D721Med (cell line): ENCODE results near the gene FBXO3.
"Not testable (repeated sequence)": the region's sequence is repeated elsewhere in the genome, so short reads cannot be mapped to it uniquely, and the experiment has no call there.

Experiments used
- DNase-seq: peaks from one replicate; pipeline ENCODE4 v3.0.0; 2011; ENCODE audit warnings: low spot score; ENCODE audit not compliant: insufficient read length
- FAIRE-seq: peaks from 2 replicates; lab custom pipeline; 2011; peaks lifted over from hg19 to GRCh38; lab: Jason Lieb, UNC
- CTCF ChIP-seq: IDR thresholded peaks from 2 replicates; pipeline ENCODE4 v1.5.1; 2012; ENCODE audit warnings: mild to moderate bottlenecking, control low read depth; ENCODE audit not compliant: insufficient read depth; ENCODE audit errors: missing control alignments

The FBXO3 gene

DNA sequence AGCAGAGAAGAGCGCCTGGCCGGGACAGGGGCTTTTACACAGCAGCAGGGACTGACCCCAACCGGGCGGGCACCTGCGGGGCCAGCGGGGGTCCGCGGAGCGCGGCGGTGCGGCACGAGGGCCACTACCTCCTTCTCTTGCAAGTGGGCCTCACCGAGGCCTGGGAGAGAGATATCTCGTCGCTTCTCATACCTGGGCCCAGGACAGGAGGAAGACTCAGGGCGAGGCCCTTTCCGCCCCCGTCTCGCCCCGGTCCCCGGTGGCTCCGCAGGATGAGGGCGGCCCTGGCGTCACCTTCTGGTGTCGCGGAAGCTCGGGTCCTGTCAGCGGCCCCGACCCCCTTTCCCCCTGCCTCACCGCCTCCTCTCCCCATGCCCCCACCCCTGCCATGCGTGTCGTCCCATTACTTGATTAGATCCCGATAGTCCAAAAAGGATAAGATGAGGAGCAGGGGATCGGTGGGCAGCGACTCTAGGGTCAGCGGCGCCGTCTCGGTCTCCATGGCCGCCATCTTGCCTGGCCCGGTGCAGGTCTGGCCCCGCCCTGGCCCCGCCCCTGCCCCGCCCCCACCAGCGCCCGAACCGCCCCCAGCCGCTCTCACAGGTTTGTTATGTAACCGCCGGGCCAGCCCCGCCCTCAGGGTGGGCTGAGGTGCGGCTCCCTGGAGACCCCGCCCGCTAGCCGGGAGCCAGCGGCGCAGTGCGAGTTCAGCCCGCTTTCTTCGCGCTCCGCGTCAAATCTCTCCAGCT is at the start of gene FBXO3:
TSS of gene FBXO3 (minus strand) at position 534 of the 749 bp plus-strand sequence. CDS start at position 511, 23 bp downstream.
- no peak for TF ChIP-seq CTCF
- FAIRE-seq = no peak
- peak; percentile 89 for DNase-seq

DNA sequence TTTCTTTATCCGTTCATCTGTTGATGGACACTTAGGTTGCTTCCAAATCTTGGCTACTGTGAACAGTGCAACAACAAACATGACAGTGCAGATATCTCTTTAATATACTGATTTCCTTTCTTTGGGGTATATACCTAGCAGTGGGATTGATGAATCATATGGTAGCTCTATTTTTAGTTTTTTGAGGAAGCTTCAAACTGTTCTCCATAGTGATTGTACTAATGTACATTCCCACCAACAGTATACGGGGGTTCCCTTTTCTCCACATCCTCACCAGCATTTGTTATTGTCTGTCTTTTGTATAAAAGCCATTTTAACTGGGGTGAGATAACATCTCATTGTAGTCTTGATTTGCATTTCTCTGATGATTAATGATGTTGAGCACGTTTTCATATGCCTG is 48.7 kb upstream of the FBXO3 start:
- FAIRE-seq, DNase-seq: not testable (repeated sequence)

GRCh38 chr11:33819278-33820035 is 45.1 kb upstream of the FBXO3 start:
- TF ChIP-seq CTCF = no peak
- FAIRE-seq = no peak
- DNase-seq = no peak

- TF ChIP-seq CTCF = peak; percentile 94
- DNase-seq = no peak
- no peak for FAIRE-seq
Measured at GRCh38 chr11:33808228-33808828, 34.0 kb upstream of the FBXO3 start.

- no peak for FAIRE-seq
- no peak for DNase-seq
- no peak for TF ChIP-seq CTCF
Measured at GRCh38 chr11:33804471-33804870, 30.2 kb upstream of the FBXO3 start.

GRCh38 chr11:33802194-33802950 is 28.1 kb upstream of the FBXO3 start:
- FAIRE-seq (no peak), DNase-seq (no peak)
- TF ChIP-seq CTCF = no peak

DNA sequence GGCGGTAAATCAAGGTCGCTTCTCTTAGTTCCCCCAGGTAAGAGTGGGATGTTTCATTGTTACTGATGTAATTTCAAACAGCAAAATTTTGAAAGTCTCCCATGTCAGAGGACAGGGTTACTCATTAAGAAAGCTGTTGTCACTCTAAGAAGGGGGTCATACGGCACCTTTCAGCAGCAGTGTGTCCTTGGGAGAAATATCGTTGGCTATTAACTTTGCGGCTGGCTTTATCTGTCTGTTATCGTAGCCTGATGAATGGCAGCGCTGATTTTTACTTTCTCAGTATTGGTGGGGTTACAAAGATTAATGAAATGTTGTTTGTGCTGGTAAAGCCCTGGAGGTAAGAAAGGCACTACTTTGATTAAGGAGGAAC is 27.5 kb upstream of the FBXO3 start:
- TF ChIP-seq CTCF = no peak
- DNase-seq (no peak), FAIRE-seq (no peak)
